ENCODE measurements around the gene METTL17. TPM values are rescaled to one million over a fixed set of nuclear protein-coding genes. Genes with fewer than 3 reads are reported as not detected.
A peak's percentile ranks its signal among the peaks of the same experiment; 100 is the strongest.
"Not testable (repeated sequence)": the region's sequence is repeated elsewhere in the genome, so short reads cannot be mapped to it uniquely, and the experiment has no call there.

Gene METTL17, protein sequence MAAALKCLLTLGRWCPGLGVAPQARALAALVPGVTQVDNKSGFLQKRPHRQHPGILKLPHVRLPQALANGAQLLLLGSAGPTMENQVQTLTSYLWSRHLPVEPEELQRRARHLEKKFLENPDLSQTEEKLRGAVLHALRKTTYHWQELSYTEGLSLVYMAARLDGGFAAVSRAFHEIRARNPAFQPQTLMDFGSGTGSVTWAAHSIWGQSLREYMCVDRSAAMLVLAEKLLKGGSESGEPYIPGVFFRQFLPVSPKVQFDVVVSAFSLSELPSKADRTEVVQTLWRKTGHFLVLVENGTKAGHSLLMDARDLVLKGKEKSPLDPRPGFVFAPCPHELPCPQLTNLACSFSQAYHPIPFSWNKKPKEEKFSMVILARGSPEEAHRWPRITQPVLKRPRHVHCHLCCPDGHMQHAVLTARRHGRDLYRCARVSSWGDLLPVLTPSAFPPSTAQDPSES
- 39.7 TPM for total RNA-seq (ENCODE audit: insufficient read depth, low replicate concordance)

DNA sequence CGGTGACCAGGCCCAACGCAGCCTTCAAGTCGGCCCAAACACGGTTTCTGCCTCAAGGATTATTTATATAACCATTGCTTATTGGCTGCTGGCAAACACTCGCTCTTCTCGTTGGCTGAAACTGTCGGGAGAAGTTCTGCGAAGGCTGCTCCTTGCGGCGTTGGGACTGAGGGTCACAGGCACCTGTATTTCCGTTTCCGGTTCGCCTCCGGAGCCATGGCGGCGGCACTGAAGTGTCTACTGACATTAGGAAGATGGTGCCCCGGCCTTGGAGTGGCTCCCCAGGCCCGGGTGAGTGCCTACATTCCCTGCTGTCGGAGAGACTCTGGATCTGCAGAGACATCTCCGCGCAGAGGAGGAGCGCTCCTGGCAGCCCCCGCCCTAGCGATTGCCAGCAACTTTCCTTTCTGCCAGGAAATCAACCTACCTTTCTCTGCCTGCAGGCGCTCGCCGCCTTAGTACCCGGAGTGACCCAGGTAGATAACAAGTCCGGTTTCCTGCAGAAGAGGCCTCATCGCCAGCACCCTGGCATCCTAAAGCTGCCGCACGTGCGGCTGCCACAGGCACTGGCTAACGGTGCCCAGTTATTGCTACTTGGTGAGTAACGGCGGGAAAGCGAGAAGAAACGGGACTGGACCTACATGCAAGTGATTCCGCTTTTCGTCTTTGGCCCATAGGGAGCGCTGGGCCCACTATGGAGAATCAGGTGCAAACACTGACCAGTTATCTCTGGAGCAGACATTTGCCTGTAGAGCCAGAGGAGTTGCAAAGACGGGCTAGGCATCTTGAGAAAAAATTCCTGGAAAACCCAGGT lies at the start of gene METTL17:
TSS of gene METTL17 (plus strand) at position 194 of the 814 bp plus-strand sequence. CDS start at position 217, 23 bp downstream.
- peak; percentile 99 for DNase-seq (ENCODE audit: low spot score)

DNA sequence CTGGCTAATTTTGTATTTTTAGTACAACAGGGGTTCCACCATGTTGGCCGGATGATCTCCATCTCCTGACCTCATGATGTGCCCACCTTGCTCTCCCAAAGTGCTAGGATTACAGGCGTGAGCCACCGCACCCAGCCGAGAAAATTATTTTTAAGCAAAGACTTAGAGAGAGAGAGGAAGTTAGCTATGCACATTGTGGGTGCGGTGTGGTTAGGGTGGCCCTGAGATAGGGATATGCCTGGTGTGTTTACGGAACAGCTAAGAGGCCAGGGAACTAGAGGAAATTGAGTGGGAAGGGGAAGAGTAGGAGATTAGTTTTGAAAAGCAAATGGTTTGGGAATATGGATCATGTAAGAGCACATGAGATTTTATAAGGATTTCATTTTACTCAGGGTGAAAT lies 44.6 kb upstream of the METTL17 start:
- DNase-seq (ENCODE audit: low spot score), result not testable (repeated sequence)

DNA sequence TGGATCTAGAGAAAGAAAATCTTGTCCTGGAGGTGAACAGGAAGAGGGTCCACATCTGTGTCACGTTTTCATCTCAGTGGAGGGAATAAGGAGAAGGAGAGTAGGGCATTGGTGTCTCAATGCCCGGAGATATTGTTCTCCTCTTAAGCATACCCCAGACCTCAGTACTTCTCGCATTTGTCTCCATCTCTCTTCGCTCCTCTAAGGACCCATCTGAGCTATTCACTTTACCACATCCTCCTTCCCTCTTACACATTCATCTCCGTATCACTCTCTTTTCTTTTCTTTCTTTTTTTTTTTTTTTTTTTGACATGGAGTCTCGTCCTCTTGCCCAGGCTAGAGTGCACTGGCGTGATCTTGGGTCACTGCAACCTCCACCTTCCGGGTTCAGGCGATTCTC lies 43.1 kb upstream of the METTL17 start:
- not testable (repeated sequence) for DNase-seq (ENCODE audit: low spot score)

DNA sequence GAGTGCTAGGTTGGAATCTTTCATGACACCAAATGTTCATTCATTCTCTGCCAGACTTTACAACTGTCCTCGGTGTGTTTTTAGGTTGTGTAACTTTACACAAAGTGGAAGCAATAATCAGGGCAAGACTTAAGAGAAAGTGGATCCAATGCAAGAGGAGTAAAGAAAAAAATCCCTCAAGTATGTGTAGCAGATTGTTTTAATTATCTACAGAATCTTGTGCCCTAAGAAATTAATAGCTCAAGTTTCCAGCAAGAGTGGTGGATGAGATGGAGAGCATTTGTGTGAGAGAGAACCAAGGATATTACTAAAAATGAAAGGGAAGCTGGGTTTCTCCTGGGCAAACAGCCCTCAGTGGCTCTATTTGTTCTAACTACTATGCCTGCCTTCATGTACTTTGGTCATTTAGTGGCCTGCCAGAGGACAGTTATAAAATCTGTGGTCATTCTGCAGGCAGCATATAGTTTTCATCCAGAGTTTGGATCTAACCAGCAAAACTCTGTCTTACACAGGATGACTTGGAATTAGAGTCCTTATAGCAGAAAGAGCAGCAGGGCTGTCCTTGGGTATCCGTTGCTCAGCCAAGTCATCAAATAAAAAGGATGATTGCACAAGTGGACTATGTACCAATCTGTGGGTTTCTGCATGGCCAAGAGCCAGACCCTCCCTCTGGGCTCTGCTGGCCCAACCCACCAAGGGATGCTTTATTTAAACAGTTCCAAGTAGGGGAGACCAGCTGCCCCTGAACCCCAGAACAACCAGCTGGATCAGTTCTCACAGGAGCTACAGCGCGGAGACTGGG lies 34.8 kb upstream of the METTL17 start, which contains the start of gene RNASE2:
TSS of gene RNASE2 (plus strand) at position 752 of the 802 bp plus-strand sequence. CDS start 285 bp downstream, outside the sequence.
- DNase-seq (ENCODE audit: low spot score), result not testable (repeated sequence)

DNA sequence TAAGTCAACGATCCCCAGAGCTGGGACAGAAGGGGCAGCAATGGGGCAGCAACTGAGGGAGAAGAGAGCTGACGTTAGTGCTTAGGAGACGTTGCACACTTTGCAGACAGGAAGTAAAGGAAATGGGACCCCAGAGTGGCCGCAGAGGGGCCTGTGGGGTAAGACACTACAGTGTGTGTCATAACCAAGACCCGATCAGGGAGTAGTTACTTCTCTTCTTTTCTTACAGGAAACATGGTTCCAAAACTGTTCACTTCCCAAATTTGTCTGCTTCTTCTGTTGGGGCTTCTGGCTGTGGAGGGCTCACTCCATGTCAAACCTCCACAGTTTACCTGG lies 34.3 kb upstream of the METTL17 start:
- not testable (repeated sequence) for DNase-seq (ENCODE audit: low spot score)

DNA sequence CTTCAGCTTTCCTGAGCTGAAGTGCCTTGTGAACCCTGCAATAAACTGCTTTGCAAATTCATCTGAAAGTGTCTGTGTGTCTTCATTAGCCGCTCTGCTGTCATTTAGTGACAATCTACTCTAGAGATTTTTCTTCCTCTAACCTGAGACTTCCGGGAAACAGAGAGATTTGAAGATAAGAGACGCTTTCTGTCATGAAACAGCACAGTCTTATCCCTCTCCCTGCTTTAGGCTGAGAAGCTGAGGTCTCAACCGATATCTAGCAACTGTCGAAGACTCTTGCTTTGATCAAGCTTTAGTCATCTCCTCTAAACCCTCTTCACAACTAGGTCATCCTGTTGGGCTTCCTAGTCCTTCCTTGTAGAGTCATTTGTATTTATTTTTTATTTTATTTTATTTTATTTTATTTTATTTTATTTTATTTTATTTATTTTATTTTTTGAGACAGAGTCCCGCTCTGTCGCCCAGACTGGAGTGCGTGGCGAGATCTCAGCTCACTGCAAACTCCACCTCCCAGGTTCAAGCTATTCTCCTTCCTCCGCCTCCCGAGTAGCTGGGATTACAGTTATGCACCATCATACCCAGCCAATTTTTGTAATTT lies 33.3 kb upstream of the METTL17 start:
- DNase-seq (ENCODE audit: low spot score), result no peak

DNA sequence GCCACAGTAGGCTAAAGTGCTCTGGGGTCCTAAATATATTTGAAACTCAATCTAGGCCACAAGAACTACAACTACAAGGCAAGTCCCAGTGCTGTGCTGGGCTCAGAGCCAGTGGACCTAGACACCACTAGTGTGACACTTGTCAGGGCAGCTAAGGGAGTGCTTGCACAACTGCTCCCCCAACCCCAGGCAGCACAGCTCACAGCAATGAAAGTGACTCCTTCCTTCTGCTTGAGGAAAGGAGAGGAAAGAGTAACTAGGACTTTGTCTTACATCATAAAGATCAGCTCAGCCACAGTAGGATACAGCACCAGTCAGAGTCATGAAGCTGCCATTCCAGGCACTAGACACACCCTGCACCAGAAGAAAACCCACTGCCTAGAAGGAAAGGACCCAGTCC lies 30.8 kb upstream of the METTL17 start:
- DNase-seq (ENCODE audit: low spot score), result not testable (repeated sequence)

DNA sequence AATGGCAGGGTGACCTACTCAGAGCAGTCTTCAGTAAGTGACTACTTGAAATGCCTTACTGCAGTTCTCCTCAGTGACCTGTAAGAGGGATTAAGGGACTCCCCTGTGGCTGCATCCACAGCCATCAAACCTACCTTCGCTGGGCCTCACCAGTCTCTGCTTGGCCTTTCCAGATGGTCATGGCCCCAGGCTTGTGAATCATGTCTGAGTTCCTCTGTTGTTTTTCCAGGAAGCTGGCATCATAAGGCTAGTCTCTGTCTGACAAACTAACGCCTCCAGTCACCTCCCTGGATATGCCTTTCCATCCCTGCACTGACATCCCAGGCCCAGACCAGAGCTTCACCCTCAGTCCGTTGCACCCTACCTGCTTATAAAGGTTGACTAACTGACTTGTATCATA lies 20.4 kb upstream of the METTL17 start:
- DNase-seq (ENCODE audit: low spot score), result no peak

DNA sequence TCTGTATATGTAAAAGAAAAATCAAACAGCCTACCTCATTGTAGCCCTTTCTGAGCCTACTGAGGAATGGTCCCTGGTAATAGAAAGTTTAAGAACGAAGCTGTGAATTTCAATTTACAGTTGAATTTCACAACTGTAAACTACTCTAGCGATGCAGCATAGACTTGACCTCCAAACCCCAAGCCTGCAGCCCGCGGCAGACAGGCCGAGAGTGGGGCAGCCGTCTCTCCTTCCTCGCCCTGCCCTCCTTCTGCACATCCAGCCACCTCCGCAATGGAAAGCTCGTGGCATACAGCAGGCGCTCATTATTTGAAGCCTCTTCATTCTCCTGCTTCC lies 19.2 kb upstream of the METTL17 start:
- no peak for DNase-seq (ENCODE audit: low spot score)

DNA sequence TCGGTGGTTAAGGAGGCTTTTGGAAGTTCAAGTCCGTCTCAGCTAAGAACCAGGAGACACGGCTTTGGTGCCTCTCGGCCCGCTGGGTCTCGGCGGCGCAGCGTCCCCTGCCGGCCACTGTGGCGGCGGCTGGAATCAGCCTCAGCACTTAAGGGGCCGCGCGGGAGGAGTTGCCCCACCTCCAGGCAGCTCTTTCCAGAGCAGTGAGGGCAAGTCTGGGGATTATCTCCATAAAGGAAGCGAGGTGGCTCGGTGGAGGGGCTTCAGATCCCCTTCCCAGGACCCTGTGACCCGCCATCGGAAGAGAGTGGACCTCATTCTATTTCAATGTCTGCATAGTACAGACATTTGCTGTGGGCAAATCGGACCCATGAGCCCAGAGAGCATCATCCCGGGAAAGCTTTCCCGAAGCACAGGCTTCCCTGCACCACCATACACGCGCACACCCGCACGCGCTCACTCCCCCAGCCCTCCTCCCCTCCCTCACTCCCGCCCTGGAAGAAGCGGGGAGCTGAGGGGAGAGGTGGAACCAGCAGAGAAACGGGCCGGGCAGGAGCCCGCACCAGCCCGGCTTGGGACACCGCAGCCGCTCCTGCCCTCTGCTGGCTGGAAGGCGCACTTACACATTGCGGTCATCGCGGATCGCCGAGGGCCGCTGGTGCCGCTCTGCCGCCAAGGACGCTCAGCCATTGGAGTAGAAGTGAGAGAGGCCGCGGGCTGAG lies 18.6 kb upstream of the METTL17 start:
- peak; percentile 93 for DNase-seq (ENCODE audit: low spot score)

DNA sequence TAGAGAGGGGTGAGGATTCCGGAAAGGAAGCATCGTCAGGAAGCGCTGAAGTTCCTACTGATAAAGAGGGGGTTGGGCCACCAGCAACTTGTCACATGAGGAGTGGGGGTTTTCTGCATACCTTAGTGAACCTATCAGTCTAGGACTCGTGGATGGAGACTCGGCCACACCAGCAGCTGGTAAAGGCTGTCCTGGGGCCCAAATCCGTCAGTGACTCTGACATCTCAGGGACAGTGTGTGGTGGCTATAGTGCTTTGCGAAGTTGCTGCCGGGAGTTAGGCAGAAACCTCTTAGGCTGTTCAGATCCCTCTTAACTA lies 18.1 kb upstream of the METTL17 start:
- no peak for DNase-seq (ENCODE audit: low spot score)

DNA sequence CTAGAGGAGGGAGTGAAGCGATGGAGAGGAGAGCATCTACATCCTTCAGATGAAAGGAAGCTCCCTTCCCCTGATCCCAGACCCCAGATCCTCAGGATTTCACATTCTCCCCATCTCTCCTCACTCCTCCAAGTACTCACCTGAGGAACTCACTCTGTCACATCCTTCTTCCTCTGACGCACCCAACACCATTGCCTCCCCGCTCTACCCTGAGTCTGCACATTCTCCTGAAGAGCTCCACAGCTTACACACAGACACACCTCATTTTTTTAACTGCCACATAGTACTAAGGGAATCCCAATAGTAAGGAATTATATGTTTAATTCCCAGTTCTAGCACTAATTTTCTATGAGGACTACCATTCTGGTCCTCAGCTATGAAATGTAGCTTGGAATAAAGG lies 16.3 kb upstream of the METTL17 start:
- no peak for DNase-seq (ENCODE audit: low spot score)

DNA sequence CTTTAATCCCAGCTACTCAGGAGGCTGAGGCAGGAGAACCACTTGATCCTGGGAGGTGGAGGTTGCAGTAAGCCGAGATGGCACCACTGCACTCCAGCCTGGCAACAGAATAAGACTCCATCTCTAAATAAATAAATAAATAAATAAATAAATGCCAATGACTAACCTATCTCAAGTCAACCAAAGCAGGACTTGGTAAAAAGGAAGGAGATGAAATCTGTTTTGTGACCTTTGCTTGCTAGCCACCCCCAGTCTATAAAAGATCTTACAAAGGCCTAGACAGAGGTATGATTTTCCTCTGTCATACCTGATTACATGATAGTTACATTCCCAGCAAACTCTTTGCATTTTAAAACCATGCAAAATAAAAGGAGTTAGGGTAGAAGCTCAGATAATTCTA lies 13.5 kb upstream of the METTL17 start:
- DNase-seq (ENCODE audit: low spot score), result no peak

DNA sequence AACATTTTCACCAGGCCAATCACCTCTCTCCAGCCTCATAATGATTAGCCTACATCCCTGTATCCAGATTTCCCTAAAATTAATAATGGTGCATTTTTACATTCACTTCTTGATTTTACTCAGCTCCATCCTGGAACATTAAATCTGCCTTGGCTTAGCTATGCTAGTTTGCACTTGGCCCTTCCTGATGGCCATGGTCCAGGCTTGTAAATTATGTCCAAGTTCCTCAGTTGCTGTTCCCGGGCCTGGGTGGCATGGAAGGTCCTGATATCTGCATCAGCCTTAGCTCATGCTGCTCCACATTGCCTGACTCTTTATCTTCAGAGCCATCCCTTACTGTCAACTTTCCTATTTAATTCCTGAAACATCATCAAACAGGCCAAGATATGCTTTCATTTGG lies 11.1 kb upstream of the METTL17 start:
- DNase-seq (ENCODE audit: low spot score), result no peak

DNA sequence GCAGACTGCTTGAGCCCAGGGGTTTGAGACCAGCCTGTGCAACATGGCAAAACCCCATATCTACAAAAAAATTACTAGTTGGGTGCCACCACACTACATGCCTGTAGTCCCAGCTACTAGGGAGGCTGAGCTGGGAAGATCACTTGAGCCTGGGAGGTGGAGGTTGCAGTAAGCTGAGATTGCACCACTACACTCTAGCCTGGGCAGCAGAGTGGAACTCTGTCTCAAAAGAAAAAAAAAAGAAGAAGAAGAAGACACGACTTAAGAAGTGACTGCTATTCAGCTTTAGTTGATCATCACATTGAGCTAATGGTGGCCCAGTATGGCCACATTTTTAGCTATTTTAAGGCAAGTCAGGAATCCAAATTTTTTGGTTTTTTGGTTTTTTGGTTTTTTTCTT lies 8.9 kb upstream of the METTL17 start:
- DNase-seq (ENCODE audit: low spot score), result no peak

DNA sequence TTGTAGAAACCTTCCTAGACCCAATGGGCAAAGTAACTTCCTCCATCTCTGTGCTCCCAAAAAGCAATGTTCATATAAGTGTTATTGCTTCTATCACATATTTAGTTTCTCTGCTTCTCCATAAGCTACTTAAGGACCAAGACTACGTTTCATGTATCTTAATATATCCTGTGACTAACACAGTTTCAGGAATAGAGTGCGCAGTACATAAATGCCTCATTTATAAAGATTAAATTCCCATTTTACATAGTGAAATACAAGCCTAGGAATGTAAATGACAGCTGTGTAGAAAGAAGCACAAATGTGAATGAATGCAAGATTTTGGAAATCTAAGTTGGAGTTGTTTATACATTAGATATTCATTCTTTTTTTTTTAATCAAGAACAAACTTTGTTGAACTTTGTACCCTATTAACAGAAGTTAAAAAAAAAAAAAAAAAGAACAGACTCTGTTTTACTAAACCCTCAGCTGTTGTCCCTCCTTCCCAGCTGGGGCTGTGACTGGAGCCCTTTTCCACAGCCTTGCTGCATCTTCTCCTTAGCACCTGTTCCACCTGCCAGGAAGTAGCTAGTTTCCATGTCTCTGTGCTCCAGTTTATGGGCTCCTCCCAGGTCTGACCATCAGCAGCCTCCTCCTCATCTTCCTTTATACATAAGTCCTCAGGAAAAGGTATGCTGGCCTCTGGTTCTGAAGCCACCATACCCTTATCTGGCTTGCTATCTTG lies 7.0 kb upstream of the METTL17 start:
- no peak for DNase-seq (ENCODE audit: low spot score)

DNA sequence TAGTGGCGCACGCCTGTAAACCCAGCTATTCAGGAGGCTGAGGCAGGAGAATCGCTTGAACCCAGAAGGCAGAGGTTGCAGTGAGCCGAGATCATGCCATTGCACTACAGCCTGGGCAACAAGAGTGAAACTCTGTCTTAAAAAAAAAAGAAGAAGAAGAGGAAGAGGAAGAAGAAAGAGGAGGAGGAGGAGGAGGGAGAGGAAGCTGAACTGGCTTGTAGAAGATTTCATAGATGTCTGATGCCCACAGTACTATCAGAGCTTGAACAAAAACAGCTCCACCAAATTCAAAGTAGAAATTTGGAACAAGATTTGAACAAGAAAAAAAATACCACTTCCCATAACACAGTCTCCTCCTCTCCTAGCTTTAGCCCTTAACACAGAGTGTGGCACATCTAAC lies 4.1 kb upstream of the METTL17 start:
- not testable (repeated sequence) for DNase-seq (ENCODE audit: low spot score)

DNA sequence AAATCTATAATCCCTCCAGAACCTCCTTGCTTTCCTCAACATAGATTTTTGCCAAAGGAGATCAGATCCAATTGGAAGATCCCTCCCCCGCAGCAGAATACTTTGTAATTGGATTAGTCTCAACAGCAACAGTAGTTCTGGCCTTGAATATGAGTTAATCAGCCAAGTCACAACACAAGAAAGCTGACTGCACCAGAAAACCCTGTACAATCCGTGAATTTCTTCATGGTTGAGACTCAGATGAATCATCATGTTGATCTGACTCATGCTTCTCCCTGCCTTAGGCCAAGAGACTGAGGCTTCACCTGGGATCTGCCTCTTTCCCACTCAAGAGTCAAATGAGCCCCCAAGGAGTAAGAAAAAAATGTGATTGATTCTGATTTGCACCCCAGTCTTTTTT lies 3.0 kb upstream of the METTL17 start:
- DNase-seq (ENCODE audit: low spot score), result peak; percentile 61

DNA sequence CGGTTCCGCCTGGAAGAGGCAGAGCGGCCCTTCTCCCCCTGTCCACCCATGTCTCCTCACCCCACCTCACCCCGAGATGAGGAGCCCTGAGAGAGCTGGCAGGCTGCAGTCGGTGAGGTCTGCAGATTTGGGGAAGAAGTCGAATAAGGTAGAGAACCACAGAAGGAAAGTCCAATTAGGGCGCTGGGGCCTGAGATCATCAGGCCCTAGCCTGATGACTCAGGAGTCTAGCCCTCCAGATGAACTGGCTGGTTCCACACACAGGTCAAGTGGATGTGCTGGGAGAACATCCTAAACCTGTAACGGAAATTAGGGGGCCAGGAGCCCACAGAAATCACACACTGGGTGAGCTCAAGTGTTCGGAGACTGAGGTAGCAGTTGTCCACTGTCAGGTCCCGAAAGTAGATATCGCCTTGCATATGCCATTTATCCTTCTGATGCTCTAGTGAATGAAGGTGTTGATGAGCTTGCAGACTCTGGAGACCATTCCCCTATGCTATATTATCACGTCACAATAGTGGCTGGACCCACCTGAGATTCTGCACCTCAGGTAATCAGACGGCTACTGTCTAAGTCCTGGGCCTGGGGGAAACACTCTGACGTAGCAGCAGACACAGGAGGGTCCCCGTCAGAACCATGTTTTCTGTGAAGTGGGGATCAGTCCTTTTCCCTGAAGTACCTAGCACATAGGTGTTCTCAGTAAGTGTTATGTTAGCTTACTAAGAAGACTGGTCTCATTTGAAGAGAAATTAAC lies 886 bp upstream of the METTL17 start:
- DNase-seq (ENCODE audit: low spot score), result no peak

DNA sequence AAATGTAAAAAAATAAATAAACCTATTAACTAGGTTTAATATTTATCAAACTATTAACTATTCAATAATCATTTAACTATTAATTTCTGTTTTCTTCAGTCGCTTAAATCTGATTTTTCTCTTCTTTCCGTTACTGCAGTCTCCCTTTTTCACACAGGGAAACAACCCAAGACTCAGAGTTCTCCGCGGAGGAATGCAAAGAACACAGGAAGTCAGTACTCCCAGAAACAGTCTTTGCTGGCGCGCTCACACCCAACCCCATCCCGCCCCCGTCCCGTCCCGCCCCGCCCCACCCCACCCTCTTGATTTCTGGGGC lies 351 bp upstream of the METTL17 start:
- no peak for DNase-seq (ENCODE audit: low spot score)
